Gastrocnemius medialis (tissue), 4 donors: ENCODE results near the gene OGFR.

ENCODE experiments used
- CTCF ChIP-seq, 5 experiments: fragments of 450-650 bp in 3 of 5; fragments of 200-600 bp in 2 of 5; sonication (generic) in 2 of 5; IDR thresholded peaks in 4 of 5; conservative IDR thresholded peaks in 1 of 5; 1 replicate in 4 of 5; 2 replicates in 1 of 5; pipeline ENCODE4 v1.5.1; 2016 to 2019; ENCODE audit warnings: antibody characterized with exemption in 5 of 5, mild to moderate bottlenecking in 3 of 5, moderate library complexity in 3 of 5
- POLR2A ChIP-seq, 2 donors: fragments of 450-650 bp; IDR thresholded peaks; one replicate each; pipeline ENCODE4 v1.6.1; 2017; ENCODE audit warnings: antibody characterized with exemption in 2 of 2, mild to moderate bottlenecking in 2 of 2, moderate library complexity in 2 of 2

DNA sequence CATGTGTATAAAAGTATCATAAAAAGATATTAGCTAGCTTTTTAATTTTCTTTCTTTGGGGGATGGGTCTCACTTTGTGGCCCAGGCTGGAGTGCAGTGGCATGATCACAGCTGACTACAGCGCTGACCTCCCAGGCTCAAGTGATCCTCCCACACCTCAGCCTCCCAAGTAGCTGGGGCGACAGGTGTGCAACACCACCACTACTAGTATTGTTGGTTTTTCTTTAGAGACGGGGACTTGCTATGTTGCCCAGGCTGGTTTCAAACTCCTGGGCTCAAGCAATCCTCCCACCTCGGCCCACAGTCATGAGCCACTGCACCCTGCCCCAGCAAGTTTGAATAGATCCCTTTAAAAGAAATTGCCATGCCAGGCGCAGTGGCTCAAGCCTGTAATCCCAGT is 50.5 kb downstream of the OGFR start:
- TF ChIP-seq CTCF (IDR thresholded peaks at IDR 0.05 in 4 of 5, conservative IDR thresholded peaks at IDR 0.05 in 1 of 5) (no peak), POLR2A (IDR thresholded peaks at IDR 0.05) (no peak)
